GM12878 (cell line): ENCODE results near the gene RAP1GDS1. TPM values are rescaled to one million over a fixed set of nuclear protein-coding genes. Genes with fewer than 3 reads are reported as not detected.

ENCODE experiments used
- BHLHE40 ChIP-seq, 2 experiments: fragments of 450-650 bp in 1 of 2; IDR thresholded peaks; 2 replicates each; pipeline ENCODE4 v1.6.1; 2011 to 2017; ENCODE audit warnings: low read depth in 2 of 2, borderline replicate concordance in 1 of 2, improper control_type of control experiment in 1 of 2, low read length in 1 of 2, mild to moderate bottlenecking in 1 of 2
- CBFB ChIP-seq: IDR thresholded peaks from 2 replicates; pipeline ENCODE4 v1.6.1; 2016; ENCODE audit warnings: antibody characterized with exemption, low read depth
- NFYB ChIP-seq: IDR thresholded peaks from 2 replicates; pipeline ENCODE4 v1.6.1; 2011; ENCODE audit warnings: low read depth, mild to moderate bottlenecking, low read length, improper control_type of control experiment, moderate library complexity; ENCODE audit not compliant: insufficient read depth
- NRF1 ChIP-seq: conservative IDR thresholded peaks from 2 replicates; pipeline ENCODE4 v1.6.1; 2011; ENCODE audit warnings: mild to moderate bottlenecking, low read depth, low read length, improper control_type of control experiment
- POLR2AphosphoS5 ChIP-seq: IDR thresholded peaks from 2 replicates; pipeline ENCODE4 v1.6.1; 2011; ENCODE audit warnings: mild to moderate bottlenecking, low read length, inconsistent platforms
- RAD21 ChIP-seq: IDR thresholded peaks from 2 replicates; pipeline ENCODE4 v1.6.1; 2011; ENCODE audit warnings: mild to moderate bottlenecking, low read depth, low read length, moderate library complexity; ENCODE audit not compliant: insufficient read depth
- STAT1 ChIP-seq: fragments of 450-650 bp; conservative IDR thresholded peaks from 2 replicates; pipeline ENCODE4 v1.6.1; 2014; ENCODE audit warnings: antibody characterized with exemption, mild to moderate bottlenecking
- ZZZ3 ChIP-seq: IDR thresholded peaks from 2 replicates; pipeline ENCODE4 v1.6.1; 2011; ENCODE audit warnings: low read depth; ENCODE audit not compliant: control insufficient read depth, insufficient read length
- polyA plus RNA-seq, 11 experiments: library from polyadenylated mRNA; depleted of rRNA in 4 of 11; unstranded in 6 of 11; stranded (reverse) in 5 of 11; fragments of >200 nt; fragmentation: Nextera tagmentation in 4 of 11; fragmentation: Illumina TruSeq in 1 of 11; extraction: Ambion mirVana in 4 of 11; extraction: Trizol in 1 of 11; gene quantifications; 1 replicate in 1 of 11; 2 replicates in 10 of 11; pipeline versions ENCODE4 v1.2.1 to v1.2.3, GENCODE V29; 2011 to 2016; ENCODE audit warnings: inconsistent platforms in 2 of 11, missing spikeins in 2 of 11, low read depth in 1 of 11
- total RNA-seq, 4 experiments: library from RNA; depleted of rRNA in 3 of 4; stranded (reverse); fragments of >200 nt in 3 of 4; fragmentation: Illumina TruSeq in 1 of 4; extraction: Trizol in 1 of 4; gene quantifications; 2 replicates each; pipeline versions ENCODE4 v1.2.1 to v1.2.3, GENCODE V29; 2013 to 2021
- TF ChIP-seq, protein P1 (sequence below): fragments of 450-650 bp; IDR thresholded peaks from 2 replicates; pipeline ENCODE4 v1.6.1; 2016; ENCODE audit warnings: mild to moderate bottlenecking
- TF ChIP-seq, protein P2 (sequence below): IDR thresholded peaks from 2 replicates; pipeline ENCODE4 v1.6.1; 2011; ENCODE audit warnings: borderline replicate concordance, low read depth, mild to moderate bottlenecking, moderate library complexity, mixed read lengths, low read length; ENCODE audit not compliant: insufficient read depth; ENCODE audit errors: extremely low read length
- TF ChIP-seq, protein P3 (sequence below): fragments of 450-650 bp; conservative IDR thresholded peaks from 2 replicates; pipeline ENCODE4 v1.6.1; 2017; ENCODE audit warnings: mild to moderate bottlenecking, moderate library complexity

Gene RAP1GDS1
- total and polyA plus RNA-seq, 10 of the 15 experiments (the other 5 are each of a cell fraction or from before 2014, with no cell fraction given): 12.0 to 30.5 (median 20.7) TPM

DNA sequence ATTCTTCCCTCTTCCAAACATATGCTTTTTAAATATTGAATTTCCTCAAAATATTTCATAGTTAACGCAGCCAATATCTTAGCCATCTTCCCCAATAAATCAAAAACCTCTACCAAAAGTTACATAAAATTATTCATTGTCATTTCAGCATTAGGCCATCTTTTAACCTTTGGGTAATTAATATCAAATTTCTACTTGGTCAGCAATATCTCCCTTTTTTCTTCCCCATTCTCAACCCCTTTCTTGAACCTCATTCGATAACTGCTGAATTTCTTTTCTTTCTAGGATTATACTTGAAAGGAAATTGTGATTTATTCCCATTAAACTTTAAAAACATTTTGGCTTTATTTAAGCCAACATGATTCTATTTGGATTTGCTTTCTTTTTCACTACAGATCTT is 65.0 kb downstream of the RAP1GDS1 start (continued):
- TF ChIP-seq, protein P1, sequence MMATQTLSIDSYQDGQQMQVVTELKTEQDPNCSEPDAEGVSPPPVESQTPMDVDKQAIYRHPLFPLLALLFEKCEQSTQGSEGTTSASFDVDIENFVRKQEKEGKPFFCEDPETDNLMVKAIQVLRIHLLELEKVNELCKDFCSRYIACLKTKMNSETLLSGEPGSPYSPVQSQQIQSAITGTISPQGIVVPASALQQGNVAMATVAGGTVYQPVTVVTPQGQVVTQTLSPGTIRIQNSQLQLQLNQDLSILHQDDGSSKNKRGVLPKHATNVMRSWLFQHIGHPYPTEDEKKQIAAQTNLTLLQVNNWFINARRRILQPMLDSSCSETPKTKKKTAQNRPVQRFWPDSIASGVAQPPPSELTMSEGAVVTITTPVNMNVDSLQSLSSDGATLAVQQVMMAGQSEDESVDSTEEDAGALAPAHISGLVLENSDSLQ: no peak
- no peak for TF ChIP-seq NFYB
- no peak for TF ChIP-seq ZZZ3
- no peak for TF ChIP-seq RAD21
- TF ChIP-seq POLR2AphosphoS5: no peak
- TF ChIP-seq, protein P2, sequence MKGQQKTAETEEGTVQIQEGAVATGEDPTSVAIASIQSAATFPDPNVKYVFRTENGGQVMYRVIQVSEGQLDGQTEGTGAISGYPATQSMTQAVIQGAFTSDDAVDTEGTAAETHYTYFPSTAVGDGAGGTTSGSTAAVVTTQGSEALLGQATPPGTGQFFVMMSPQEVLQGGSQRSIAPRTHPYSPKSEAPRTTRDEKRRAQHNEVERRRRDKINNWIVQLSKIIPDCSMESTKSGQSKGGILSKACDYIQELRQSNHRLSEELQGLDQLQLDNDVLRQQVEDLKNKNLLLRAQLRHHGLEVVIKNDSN: no peak
- no peak for TF ChIP-seq STAT1
- no peak for TF ChIP-seq BHLHE40 (IDR thresholded peaks at IDR 0.05; ENCODE audit: borderline replicate concordance in 1 of 2, low read depth in 2 of 2, low read length in 1 of 2)
- TF ChIP-seq, protein P3, sequence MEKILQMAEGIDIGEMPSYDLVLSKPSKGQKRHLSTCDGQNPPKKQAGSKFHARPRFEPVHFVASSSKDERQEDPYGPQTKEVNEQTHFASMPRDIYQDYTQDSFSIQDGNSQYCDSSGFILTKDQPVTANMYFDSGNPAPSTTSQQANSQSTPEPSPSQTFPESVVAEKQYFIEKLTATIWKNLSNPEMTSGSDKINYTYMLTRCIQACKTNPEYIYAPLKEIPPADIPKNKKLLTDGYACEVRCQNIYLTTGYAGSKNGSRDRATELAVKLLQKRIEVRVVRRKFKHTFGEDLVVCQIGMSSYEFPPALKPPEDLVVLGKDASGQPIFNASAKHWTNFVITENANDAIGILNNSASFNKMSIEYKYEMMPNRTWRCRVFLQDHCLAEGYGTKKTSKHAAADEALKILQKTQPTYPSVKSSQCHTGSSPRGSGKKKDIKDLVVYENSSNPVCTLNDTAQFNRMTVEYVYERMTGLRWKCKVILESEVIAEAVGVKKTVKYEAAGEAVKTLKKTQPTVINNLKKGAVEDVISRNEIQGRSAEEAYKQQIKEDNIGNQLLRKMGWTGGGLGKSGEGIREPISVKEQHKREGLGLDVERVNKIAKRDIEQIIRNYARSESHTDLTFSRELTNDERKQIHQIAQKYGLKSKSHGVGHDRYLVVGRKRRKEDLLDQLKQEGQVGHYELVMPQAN: no peak
- TF ChIP-seq CBFB: no peak
- TF ChIP-seq NRF1: no peak
- TF ChIP-seq, all 136 proteins: peak for 0
